WTC11 (cell line): ENCODE measurements around the gene GLB1L3. TPM values are rescaled to one million over a fixed set of nuclear protein-coding genes. Genes with fewer than 3 reads are reported as not detected.

Experiments used
- ATF1 ChIP-seq: sonication (generic); formaldehyde crosslinking; IDR thresholded peaks from 2 replicates; pipeline ENCODE4 v1.8.1; 2023; ENCODE audit warnings: mild to moderate bottlenecking, moderate library complexity, missing genetic modification reagents
- CBFB ChIP-seq: sonication (generic); formaldehyde crosslinking; IDR thresholded peaks from 2 replicates; pipeline ENCODE4 v1.8.1; 2022; ENCODE audit warnings: mild to moderate bottlenecking, low read depth, missing genetic modification reagents
- ETV6 ChIP-seq: sonication (generic); formaldehyde crosslinking; IDR thresholded peaks from 2 replicates; pipeline ENCODE4 v1.8.1; 2022; ENCODE audit warnings: mild to moderate bottlenecking, missing genetic modification reagents
- FOXK1 ChIP-seq: sonication (generic); formaldehyde crosslinking; IDR thresholded peaks from 2 replicates; pipeline ENCODE4 v1.8.0; 2022; ENCODE audit warnings: mild to moderate bottlenecking, moderate library complexity, missing genetic modification reagents
- GRHL2 ChIP-seq: fragments of 250-450 bp; sonication (Bioruptor Pico); IDR thresholded peaks from 2 replicates; pipeline ENCODE4 v1.8.0; 2022; ENCODE audit warnings: mild to moderate bottlenecking, moderate library complexity; ENCODE audit not compliant: insufficient replicate concordance, severe bottlenecking
- NR1H2 ChIP-seq: sonication (generic); formaldehyde crosslinking; IDR thresholded peaks from 2 replicates; pipeline ENCODE4 v1.9.0; 2021; ENCODE audit warnings: mild to moderate bottlenecking, moderate library complexity, missing genetic modification reagents
- SMAD3 ChIP-seq: sonication (generic); formaldehyde crosslinking; IDR thresholded peaks from 2 replicates; pipeline ENCODE4 v1.8.0; 2022; ENCODE audit warnings: missing genetic modification reagents, mild to moderate bottlenecking, borderline replicate concordance
- SOX15 ChIP-seq: fragments of 250-450 bp; sonication (Bioruptor Pico); IDR thresholded peaks from 2 replicates; pipeline ENCODE4 v1.9.0; 2021; ENCODE audit warnings: mild to moderate bottlenecking
- SP1 ChIP-seq: sonication (generic); formaldehyde crosslinking; conservative IDR thresholded peaks from 2 replicates; pipeline ENCODE4 v1.8.1; 2022; ENCODE audit warnings: missing genetic modification reagents
- TEAD1 ChIP-seq: sonication (generic); formaldehyde crosslinking; IDR thresholded peaks from 2 replicates; pipeline ENCODE4 v1.8.0; 2022; ENCODE audit warnings: mild to moderate bottlenecking, missing genetic modification reagents
- ZNF423 ChIP-seq: fragments of 250-450 bp; sonication (Bioruptor Pico); IDR thresholded peaks from 2 replicates; pipeline ENCODE4 v2.1.2; 2022; ENCODE audit warnings: mild to moderate bottlenecking, moderate library complexity
- total RNA-seq: library from RNA; stranded (reverse); gene quantifications from 3 replicates; pipeline ENCODE4 v1.2.3, GENCODE V29; 2021
- TF ChIP-seq, protein P1 (sequence below): sonication (generic); formaldehyde crosslinking; IDR thresholded peaks from 2 replicates; pipeline ENCODE4 v1.8.0; 2023; ENCODE audit warnings: mild to moderate bottlenecking, missing genetic modification reagents
- TF ChIP-seq, protein P2 (sequence below): fragments of 250-450 bp; sonication (Bioruptor Pico); IDR thresholded peaks from 2 replicates; pipeline ENCODE4 v2.1.2; 2022; ENCODE audit warnings: mild to moderate bottlenecking, moderate library complexity
- TF ChIP-seq, protein P3 (sequence below): fragments of 250-450 bp; sonication (Bioruptor Pico); IDR thresholded peaks from 2 replicates; pipeline ENCODE4 v1.9.0; 2021; ENCODE audit warnings: mild to moderate bottlenecking
- TF ChIP-seq, protein P4 (sequence below): fragments of 250-450 bp; sonication (Bioruptor Pico); IDR thresholded peaks from 2 replicates; pipeline ENCODE4 v1.9.0; 2021; ENCODE audit warnings: moderate library complexity, mild to moderate bottlenecking, inconsistent platforms, borderline replicate concordance
- TF ChIP-seq, protein P5 (sequence below): fragments of 200-600 bp; IDR thresholded peaks from 2 replicates; pipeline ENCODE4 v1.8.0; 2022; ENCODE audit warnings: antibody characterized with exemption
- TF ChIP-seq, protein P6 (sequence below): sonication (generic); formaldehyde crosslinking; IDR thresholded peaks from 2 replicates; pipeline ENCODE4 v1.8.0; 2022; ENCODE audit warnings: mild to moderate bottlenecking, missing genetic modification reagents
- TF ChIP-seq, protein P7 (sequence below): sonication (generic); formaldehyde crosslinking; IDR thresholded peaks from 2 replicates; pipeline ENCODE4 v1.8.1; 2023; ENCODE audit warnings: mild to moderate bottlenecking, missing genetic modification reagents, moderate library complexity
- TF ChIP-seq, protein P8 (sequence below): sonication (generic); formaldehyde crosslinking; IDR thresholded peaks from 2 replicates; pipeline ENCODE4 v1.8.0; 2022; ENCODE audit warnings: mild to moderate bottlenecking, missing genetic modification reagents
- TF ChIP-seq, protein P9 (sequence below): sonication (generic); formaldehyde crosslinking; IDR thresholded peaks from 2 replicates; pipeline ENCODE4 v1.8.1; 2022; ENCODE audit warnings: mild to moderate bottlenecking, missing genetic modification reagents, moderate library complexity, borderline replicate concordance
- TF ChIP-seq, protein P10 (sequence below): sonication (generic); formaldehyde crosslinking; IDR thresholded peaks from 2 replicates; pipeline ENCODE4 v1.8.1; 2023; ENCODE audit warnings: mild to moderate bottlenecking, missing genetic modification reagents

The GLB1L3 gene
- total RNA-seq, 1 experiment from 2014 or later: 50.2 TPM

DNA sequence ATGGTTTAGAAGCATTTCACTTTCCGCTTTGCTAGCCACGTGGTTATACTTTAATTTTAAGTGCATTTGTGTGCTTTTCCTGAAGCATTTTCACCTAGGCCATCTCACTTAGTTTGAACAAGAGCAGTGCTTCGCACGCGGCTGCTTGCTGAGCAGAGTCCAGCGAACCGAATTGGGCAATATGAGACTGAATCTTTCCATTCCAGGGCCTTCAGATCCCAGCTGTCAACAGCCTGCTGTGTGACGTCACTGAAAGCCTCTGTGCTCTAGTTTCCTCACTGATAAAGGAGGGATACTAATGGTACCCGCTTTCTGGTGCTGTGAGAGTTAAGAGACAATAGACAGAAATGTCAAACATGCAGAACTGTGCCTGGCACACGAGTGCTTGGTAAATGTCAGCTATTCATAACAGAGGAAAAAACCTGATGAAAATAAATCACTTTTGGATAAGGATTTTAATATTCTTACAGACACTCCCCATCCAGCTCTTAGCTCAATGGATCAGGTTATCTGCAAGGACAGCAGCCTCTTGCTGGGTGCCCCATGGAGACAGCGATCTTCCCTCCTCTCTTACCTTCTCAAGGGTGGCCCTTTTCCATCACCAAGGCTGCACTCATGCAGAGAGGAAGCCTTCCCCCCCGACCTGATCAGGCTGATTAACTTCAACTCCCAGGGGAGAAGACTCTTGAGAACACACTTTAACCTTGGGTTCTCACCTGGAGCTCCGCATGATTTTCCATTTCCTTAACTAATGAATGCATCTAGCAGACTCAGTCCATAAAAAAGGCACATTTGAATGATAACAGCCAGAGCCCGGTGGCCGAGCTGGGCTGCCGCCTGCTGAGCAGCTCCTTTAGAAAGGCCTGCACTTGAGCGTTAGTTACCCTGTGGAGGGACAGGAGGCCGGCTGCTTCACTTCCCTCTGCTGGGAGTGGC, 3.5 kb upstream of the GLB1L3 start (continued):
- TF ChIP-seq, protein P1, sequence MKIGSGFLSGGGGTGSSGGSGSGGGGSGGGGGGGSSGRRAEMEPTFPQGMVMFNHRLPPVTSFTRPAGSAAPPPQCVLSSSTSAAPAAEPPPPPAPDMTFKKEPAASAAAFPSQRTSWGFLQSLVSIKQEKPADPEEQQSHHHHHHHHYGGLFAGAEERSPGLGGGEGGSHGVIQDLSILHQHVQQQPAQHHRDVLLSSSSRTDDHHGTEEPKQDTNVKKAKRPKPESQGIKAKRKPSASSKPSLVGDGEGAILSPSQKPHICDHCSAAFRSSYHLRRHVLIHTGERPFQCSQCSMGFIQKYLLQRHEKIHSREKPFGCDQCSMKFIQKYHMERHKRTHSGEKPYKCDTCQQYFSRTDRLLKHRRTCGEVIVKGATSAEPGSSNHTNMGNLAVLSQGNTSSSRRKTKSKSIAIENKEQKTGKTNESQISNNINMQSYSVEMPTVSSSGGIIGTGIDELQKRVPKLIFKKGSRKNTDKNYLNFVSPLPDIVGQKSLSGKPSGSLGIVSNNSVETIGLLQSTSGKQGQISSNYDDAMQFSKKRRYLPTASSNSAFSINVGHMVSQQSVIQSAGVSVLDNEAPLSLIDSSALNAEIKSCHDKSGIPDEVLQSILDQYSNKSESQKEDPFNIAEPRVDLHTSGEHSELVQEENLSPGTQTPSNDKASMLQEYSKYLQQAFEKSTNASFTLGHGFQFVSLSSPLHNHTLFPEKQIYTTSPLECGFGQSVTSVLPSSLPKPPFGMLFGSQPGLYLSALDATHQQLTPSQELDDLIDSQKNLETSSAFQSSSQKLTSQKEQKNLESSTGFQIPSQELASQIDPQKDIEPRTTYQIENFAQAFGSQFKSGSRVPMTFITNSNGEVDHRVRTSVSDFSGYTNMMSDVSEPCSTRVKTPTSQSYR: peak; percentile 42; the same call in 1 of the 2 replicates
- TF ChIP-seq ZNF423 (CRISPR knock-in tag) (peak; percentile 88; the same call in 1 of the 2 replicates), NR1H2 (CRISPR knock-in tag) (no peak), GRHL2 (CRISPR knock-in tag) (no peak), SOX15 (no peak), SMAD3 (CRISPR knock-in tag) (peak; percentile 62; the same call in 1 of the 2 replicates), CBFB (CRISPR knock-in tag) (no peak), SP1 (CRISPR knock-in tag) (peak; percentile 46), ETV6 (CRISPR knock-in tag) (peak; percentile 92; the same call in 1 of the 2 replicates), FOXK1 (CRISPR knock-in tag) (no peak; the same call in 1 of the 2 replicates), ATF1 (CRISPR knock-in tag) (no peak), TEAD1 (peak; percentile 57; the same call in 1 of the 2 replicates)
- TF ChIP-seq, protein P2, sequence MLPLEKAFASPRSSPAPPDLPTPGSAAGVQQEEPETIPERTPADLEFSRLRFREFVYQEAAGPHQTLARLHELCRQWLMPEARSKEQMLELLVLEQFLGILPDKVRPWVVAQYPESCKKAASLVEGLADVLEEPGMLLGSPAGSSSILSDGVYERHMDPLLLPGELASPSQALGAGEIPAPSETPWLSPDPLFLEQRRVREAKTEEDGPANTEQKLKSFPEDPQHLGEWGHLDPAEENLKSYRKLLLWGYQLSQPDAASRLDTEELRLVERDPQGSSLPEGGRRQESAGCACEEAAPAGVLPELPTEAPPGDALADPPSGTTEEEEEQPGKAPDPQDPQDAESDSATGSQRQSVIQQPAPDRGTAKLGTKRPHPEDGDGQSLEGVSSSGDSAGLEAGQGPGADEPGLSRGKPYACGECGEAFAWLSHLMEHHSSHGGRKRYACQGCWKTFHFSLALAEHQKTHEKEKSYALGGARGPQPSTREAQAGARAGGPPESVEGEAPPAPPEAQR: no peak
- TF ChIP-seq, protein P3, sequence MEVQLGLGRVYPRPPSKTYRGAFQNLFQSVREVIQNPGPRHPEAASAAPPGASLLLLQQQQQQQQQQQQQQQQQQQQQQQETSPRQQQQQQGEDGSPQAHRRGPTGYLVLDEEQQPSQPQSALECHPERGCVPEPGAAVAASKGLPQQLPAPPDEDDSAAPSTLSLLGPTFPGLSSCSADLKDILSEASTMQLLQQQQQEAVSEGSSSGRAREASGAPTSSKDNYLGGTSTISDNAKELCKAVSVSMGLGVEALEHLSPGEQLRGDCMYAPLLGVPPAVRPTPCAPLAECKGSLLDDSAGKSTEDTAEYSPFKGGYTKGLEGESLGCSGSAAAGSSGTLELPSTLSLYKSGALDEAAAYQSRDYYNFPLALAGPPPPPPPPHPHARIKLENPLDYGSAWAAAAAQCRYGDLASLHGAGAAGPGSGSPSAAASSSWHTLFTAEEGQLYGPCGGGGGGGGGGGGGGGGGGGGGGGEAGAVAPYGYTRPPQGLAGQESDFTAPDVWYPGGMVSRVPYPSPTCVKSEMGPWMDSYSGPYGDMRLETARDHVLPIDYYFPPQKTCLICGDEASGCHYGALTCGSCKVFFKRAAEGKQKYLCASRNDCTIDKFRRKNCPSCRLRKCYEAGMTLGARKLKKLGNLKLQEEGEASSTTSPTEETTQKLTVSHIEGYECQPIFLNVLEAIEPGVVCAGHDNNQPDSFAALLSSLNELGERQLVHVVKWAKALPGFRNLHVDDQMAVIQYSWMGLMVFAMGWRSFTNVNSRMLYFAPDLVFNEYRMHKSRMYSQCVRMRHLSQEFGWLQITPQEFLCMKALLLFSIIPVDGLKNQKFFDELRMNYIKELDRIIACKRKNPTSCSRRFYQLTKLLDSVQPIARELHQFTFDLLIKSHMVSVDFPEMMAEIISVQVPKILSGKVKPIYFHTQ (CRISPR knock-in tag): no peak
- TF ChIP-seq, protein P4, sequence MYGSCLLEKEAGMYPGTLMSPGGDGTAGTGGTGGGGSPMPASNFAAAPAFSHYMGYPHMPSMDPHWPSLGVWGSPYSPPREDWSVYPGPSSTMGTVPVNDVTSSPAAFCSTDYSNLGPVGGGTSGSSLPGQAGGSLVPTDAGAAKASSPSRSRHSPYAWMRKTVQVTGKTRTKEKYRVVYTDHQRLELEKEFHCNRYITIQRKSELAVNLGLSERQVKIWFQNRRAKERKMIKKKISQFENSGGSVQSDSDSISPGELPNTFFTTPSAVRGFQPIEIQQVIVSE (CRISPR knock-in tag): no peak
- TF ChIP-seq, protein P5, sequence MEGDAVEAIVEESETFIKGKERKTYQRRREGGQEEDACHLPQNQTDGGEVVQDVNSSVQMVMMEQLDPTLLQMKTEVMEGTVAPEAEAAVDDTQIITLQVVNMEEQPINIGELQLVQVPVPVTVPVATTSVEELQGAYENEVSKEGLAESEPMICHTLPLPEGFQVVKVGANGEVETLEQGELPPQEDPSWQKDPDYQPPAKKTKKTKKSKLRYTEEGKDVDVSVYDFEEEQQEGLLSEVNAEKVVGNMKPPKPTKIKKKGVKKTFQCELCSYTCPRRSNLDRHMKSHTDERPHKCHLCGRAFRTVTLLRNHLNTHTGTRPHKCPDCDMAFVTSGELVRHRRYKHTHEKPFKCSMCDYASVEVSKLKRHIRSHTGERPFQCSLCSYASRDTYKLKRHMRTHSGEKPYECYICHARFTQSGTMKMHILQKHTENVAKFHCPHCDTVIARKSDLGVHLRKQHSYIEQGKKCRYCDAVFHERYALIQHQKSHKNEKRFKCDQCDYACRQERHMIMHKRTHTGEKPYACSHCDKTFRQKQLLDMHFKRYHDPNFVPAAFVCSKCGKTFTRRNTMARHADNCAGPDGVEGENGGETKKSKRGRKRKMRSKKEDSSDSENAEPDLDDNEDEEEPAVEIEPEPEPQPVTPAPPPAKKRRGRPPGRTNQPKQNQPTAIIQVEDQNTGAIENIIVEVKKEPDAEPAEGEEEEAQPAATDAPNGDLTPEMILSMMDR: no peak
- TF ChIP-seq, protein P6, sequence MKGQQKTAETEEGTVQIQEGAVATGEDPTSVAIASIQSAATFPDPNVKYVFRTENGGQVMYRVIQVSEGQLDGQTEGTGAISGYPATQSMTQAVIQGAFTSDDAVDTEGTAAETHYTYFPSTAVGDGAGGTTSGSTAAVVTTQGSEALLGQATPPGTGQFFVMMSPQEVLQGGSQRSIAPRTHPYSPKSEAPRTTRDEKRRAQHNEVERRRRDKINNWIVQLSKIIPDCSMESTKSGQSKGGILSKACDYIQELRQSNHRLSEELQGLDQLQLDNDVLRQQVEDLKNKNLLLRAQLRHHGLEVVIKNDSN (CRISPR knock-in tag): no peak; the same call in 1 of the 2 replicates
- TF ChIP-seq, protein P7, sequence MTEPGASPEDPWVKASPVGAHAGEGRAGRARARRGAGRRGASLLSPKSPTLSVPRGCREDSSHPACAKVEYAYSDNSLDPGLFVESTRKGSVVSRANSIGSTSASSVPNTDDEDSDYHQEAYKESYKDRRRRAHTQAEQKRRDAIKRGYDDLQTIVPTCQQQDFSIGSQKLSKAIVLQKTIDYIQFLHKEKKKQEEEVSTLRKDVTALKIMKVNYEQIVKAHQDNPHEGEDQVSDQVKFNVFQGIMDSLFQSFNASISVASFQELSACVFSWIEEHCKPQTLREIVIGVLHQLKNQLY (CRISPR knock-in tag): no peak
- TF ChIP-seq, protein P8, sequence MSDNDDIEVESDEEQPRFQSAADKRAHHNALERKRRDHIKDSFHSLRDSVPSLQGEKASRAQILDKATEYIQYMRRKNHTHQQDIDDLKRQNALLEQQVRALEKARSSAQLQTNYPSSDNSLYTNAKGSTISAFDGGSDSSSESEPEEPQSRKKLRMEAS (CRISPR knock-in tag): no peak; the same call in 1 of the 2 replicates
- TF ChIP-seq, protein P9, sequence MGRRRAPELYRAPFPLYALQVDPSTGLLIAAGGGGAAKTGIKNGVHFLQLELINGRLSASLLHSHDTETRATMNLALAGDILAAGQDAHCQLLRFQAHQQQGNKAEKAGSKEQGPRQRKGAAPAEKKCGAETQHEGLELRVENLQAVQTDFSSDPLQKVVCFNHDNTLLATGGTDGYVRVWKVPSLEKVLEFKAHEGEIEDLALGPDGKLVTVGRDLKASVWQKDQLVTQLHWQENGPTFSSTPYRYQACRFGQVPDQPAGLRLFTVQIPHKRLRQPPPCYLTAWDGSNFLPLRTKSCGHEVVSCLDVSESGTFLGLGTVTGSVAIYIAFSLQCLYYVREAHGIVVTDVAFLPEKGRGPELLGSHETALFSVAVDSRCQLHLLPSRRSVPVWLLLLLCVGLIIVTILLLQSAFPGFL (CRISPR knock-in tag): no peak
- TF ChIP-seq, protein P10, sequence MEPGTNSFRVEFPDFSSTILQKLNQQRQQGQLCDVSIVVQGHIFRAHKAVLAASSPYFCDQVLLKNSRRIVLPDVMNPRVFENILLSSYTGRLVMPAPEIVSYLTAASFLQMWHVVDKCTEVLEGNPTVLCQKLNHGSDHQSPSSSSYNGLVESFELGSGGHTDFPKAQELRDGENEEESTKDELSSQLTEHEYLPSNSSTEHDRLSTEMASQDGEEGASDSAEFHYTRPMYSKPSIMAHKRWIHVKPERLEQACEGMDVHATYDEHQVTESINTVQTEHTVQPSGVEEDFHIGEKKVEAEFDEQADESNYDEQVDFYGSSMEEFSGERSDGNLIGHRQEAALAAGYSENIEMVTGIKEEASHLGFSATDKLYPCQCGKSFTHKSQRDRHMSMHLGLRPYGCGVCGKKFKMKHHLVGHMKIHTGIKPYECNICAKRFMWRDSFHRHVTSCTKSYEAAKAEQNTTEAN (CRISPR knock-in tag): no peak; the same call in 1 of the 2 replicates
